ENCODE measurements around the gene ARIH1. TPM values are rescaled to one million over a fixed set of nuclear protein-coding genes. Genes with fewer than 3 reads are reported as not detected.

Gene ARIH1
- total and polyA plus RNA-seq, 8 donors = 136 to 225 (median 191) TPM

GRCh38 chr15:72445426-72445825, 28.7 kb upstream of the ARIH1 start:
- no peaks in the 10 kb centered on the region for H3K36me3 ChIP-seq
- TF ChIP-seq, protein P1, sequence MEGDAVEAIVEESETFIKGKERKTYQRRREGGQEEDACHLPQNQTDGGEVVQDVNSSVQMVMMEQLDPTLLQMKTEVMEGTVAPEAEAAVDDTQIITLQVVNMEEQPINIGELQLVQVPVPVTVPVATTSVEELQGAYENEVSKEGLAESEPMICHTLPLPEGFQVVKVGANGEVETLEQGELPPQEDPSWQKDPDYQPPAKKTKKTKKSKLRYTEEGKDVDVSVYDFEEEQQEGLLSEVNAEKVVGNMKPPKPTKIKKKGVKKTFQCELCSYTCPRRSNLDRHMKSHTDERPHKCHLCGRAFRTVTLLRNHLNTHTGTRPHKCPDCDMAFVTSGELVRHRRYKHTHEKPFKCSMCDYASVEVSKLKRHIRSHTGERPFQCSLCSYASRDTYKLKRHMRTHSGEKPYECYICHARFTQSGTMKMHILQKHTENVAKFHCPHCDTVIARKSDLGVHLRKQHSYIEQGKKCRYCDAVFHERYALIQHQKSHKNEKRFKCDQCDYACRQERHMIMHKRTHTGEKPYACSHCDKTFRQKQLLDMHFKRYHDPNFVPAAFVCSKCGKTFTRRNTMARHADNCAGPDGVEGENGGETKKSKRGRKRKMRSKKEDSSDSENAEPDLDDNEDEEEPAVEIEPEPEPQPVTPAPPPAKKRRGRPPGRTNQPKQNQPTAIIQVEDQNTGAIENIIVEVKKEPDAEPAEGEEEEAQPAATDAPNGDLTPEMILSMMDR (IDR thresholded peaks at IDR 0.05) = no peak
- DNase-seq = peak in 1 of 4 donors; percentile 1
- H3K27ac ChIP-seq = no peak overlapping the region
- ATAC-seq = no peak
- no peaks in the 10 kb centered on the region for H3K4me1 ChIP-seq
- no peaks in the 10 kb centered on the region for H3K27me3 ChIP-seq
- intact Hi-C loops (cut with DNase I) = no loop called here
- H3K4me3 ChIP-seq = no peak overlapping the region
- no peaks in the 10 kb centered on the region for H3K9me3 ChIP-seq

DNA sequence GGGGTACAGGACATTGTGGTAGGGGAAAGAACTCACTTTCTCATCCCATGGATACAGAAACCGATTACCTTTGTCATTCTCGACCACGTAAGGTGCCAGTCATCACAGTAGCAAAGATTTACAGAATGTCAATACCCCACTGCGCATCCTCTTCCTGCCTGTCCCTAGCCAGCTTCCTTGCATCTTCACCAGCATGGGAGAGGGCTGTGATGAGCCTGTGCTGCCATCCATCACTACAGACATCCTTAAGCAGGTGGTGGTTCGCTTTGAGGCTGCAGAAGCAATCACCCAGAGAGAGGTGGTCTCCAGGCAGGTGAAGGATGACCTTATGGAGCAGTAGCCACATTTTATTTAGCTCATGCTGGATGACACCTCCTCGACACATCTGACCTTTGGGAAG, 23.3 kb upstream of the ARIH1 start:
- Histone ChIP-seq H3K9me3 (no peaks in the 10 kb centered on the region), H3K27me3 (no peaks in the 10 kb centered on the region), H3K4me1 (no peaks in the 10 kb centered on the region), H3K36me3 (no peaks in the 10 kb centered on the region), H3K4me3 (no peak overlapping the region), H3K27ac (no peak overlapping the region)
- DNase-seq (no peak), ATAC-seq (no peak)
- intact Hi-C loops (cut with DNase I) = no loop called here
- TF ChIP-seq, protein P1 (IDR thresholded peaks at IDR 0.05) = no peak

DNA sequence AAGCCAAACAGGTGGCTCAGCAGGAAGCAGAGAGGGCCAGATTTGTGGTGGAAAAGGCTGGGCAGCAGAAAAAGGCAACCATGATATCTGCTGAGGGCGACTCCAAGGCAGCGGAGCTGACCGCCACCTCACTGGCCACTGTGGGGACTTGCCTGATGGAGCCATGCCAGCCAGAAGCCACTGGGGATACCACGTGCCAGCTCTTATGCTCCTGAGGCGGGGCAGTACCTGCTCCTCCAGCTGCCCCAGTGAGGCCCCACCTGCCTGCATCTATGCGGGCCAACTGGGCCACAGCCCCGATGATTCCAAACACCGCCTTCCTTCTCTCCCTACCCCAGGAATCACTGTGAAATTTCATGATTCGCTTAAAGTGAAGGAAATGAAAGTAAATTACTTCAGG, 22.9 kb upstream of the ARIH1 start:
- Histone ChIP-seq H3K36me3 (no peaks in the 10 kb centered on the region), H3K4me1 (no peaks in the 10 kb centered on the region), H3K4me3 (no peak overlapping the region), H3K27ac (no peak overlapping the region), H3K9me3 (no peaks in the 10 kb centered on the region), H3K27me3 (no peaks in the 10 kb centered on the region)
- no peak for DNase-seq
- TF ChIP-seq, protein P1 (IDR thresholded peaks at IDR 0.05) = no peak
- ATAC-seq = no peak
- intact Hi-C loops (cut with DNase I) = no loop called here

DNA sequence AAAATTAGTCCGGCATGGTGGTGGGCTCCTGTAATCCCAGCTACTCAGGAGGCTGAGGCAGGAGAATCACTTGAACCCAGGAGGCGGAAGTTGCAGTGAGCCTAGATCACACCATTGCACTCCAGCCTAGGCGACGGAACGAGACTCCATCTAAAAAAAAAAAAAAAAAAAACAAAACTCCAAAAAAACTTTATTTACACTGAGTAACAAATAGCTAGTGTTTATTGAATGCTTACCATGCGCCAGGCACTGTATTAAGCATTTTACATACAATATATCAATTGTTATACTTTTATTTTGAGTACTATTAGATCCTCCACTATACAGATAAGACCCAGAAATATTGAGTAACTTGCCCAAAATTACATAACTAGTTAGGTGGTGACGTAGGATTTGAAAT, 17.4 kb upstream of the ARIH1 start:
- DNase-seq (no peak), ATAC-seq (no peak)
- TF ChIP-seq, protein P1 (IDR thresholded peaks at IDR 0.05) = no peak
- Histone ChIP-seq H3K36me3 (no peaks in the 10 kb centered on the region), H3K4me3 (no peak overlapping the region), H3K27me3 (no peaks in the 10 kb centered on the region), H3K4me1 (peaks cover 0 to 6% of the 10 kb centered on the region in 2 donors), H3K27ac (no peak overlapping the region), H3K9me3 (no peaks in the 10 kb centered on the region)
- intact Hi-C loops (cut with DNase I) = no loop called here

DNA sequence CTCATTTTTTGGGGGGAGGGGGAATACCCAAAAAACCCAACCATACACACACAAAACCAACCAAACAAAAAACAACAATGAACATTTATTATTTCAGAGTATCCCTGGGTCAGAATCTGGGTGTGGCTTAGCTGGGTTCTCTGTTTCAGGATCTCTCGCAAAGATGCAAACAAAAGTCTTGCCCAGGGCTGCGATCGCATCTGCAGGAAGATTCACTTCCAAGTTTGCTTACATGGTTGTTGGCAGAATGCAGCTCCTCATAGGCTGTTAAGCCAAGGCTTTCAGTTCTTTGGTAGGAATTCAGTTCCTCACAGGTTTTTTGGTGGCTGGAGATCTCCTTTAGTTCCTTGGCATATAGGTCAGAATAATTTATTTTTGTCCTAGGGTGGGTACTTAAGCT, 13.7 kb upstream of the ARIH1 start:
- TF ChIP-seq, protein P1 (IDR thresholded peaks at IDR 0.05) = no peak
- intact Hi-C loops (cut with DNase I) = no loop called here
- no peaks in the 10 kb centered on the region for H3K27me3 ChIP-seq

More for the DNA sequence above, 13.7 kb upstream of the ARIH1 start:
- ATAC-seq = no peak
- Histone ChIP-seq H3K9me3 (no peaks in the 10 kb centered on the region), H3K27ac (no peak overlapping the region), H3K4me1 (peaks cover 0 to 14% of the 10 kb centered on the region in 2 donors), H3K4me3 (no peak overlapping the region), H3K36me3 (no peaks in the 10 kb centered on the region)
- DNase-seq = no peak

Measured in left lung (tissue), 10 donors.